Naive B cell (primary cell): Measurements from ENCODE around the gene SLC26A11. TPM values are rescaled to one million over a fixed set of nuclear protein-coding genes. Genes with fewer than 3 reads are reported as not detected.
A peak's percentile ranks its signal among the peaks of the same experiment; 100 is the strongest.
"Not testable (repeated sequence)": the region's sequence is repeated elsewhere in the genome, so short reads cannot be mapped to it uniquely, and the experiment has no call there.

Experiments
- ATAC-seq, 2 donors: fragments of 150-1000 bp; cut with Tn5 transposase; 2 replicates each; pipeline ENCODE4 v1.10.0; 2021; ENCODE audit warnings: low read depth in 2 of 2, mild to moderate bottlenecking in 2 of 2, moderate library complexity in 2 of 2
- DNase-seq: peaks from one replicate; pipeline ENCODE4 v3.0.0; 2022
- H3K27ac Mint-ChIP-seq, 6 donors: one replicate each; pipeline ENCODE4 v1.8.0; 2020 to 2022; ENCODE audit warnings: mild to moderate bottlenecking in 6 of 6, mixed read lengths in 6 of 6, moderate library complexity in 5 of 6, inconsistent platforms in 2 of 6
- H3K27me3 Mint-ChIP-seq, 3 donors: one replicate each; pipeline ENCODE4 v1.8.0; 2021 to 2022; ENCODE audit warnings: mixed read lengths in 3 of 3, mild to moderate bottlenecking in 1 of 3
- H3K36me3 Mint-ChIP-seq, 2 donors: one replicate each; pipeline ENCODE4 v1.8.0; 2020 to 2022; ENCODE audit warnings: mixed read lengths in 2 of 2, inconsistent platforms in 1 of 2, mild to moderate bottlenecking in 1 of 2
- H3K4me1 Mint-ChIP-seq, 3 donors: one replicate each; pipeline ENCODE4 v1.8.0; 2020 to 2022; ENCODE audit warnings: mixed read lengths in 3 of 3, inconsistent platforms in 1 of 3, mild to moderate bottlenecking in 1 of 3, moderate library complexity in 1 of 3
- H3K4me3 Mint-ChIP-seq, 8 donors: one replicate each; pipeline ENCODE4 v1.8.0; 2020 to 2022; ENCODE audit warnings: mild to moderate bottlenecking in 8 of 8, mixed read lengths in 8 of 8, moderate library complexity in 8 of 8, inconsistent platforms in 2 of 8
- H3K9me3 Mint-ChIP-seq, 7 donors: one replicate each; pipeline ENCODE4 v1.8.0; 2020 to 2022; ENCODE audit warnings: mixed read lengths in 7 of 7, mild to moderate bottlenecking in 5 of 7, inconsistent platforms in 2 of 7, moderate library complexity in 1 of 7
- polyA plus RNA-seq, 6 donors: library from polyadenylated mRNA; unstranded; fragments of 300-500 nt; fragmentation: Illumina TruSeq; gene quantifications; one replicate each; pipeline ENCODE4 v1.2.3, GENCODE V29; 2021; ENCODE audit warnings: low read depth in 6 of 6

SLC26A11 gene
- polyA plus RNA-seq, 6 donors from 2014 or later: 1.6 to 9.5 (median 7.4) TPM

DNA sequence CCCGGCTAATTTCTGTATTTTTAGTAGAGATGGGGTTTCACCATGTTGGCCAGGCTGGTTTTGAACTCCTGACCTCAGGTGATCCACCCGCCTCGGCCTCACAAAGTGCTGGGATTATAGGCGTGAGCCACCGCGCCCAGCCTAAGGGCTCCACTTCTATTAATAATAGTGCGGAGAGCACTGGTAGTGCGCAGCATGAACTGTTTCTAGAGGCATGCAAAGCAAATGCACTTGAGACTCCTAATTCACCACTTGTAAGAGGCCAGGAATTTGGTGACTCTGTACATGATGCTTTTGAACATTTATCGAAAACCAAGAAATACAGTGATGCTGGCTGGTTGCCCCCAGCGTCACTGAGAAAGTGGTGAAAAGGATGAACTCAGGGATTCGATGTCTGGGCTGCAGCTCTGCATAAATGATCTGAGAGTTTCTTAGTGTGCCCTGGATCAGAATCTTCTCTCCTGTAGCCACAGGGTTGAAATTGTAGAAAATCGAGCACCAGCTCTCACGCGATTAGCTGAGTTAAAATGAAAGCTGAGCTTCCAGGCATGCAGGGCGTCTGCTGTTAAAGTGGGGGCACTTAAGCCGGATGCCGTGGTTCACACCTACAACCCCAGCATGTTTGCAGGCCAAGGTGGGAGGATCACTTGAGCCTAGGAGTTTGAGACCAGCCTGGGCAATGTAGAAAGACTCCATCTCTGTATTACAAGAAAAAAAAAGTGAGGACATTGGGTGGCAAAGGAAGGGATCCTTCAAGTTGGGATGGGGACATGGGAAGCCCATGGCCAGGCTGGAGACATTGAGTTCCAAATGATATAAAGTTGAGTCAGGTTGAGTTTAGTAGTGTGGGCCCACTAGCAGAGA, 45.2 kb downstream of the SLC26A11 start:
- H3K9me3 Mint-ChIP-seq: no peaks in the 10 kb centered on the region
- ATAC-seq: no peak
- no peak for DNase-seq
- H3K36me3 Mint-ChIP-seq: no peaks in the 10 kb centered on the region
- peak overlapping the region in 4 of 6 donors; percentile 26 to 94 (median 85) for H3K27ac Mint-ChIP-seq
- no peaks in the 10 kb centered on the region for H3K27me3 Mint-ChIP-seq
- peaks cover 32 to 51% (median 41%) of the 10 kb centered on the region in 3 donors for H3K4me1 Mint-ChIP-seq
- H3K4me3 Mint-ChIP-seq: peak overlapping the region; percentile 97 to 99 (median 98)

DNA sequence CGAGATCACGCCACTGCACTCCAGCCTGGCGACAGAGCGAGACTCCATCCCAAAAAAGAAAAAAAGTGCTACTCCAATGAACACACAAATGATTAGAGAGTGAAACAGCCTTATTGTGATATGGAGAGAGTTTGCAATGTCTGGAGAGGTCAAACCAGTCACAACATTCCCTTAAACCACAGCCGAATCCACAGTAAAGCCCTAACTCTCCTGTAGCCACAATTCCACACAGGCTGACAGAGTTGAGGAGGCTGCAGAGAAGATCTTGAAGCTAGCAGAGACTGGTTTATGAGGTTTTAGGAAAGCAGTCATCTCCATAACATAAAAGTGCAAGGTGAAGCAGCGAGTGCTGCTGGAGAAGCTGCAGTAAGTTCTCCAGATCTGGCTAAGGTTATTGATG, 47.2 kb downstream of the SLC26A11 start:
- DNase-seq (no peak), ATAC-seq (no peak)
- Mint-ChIP-seq H3K36me3 (no peaks in the 10 kb centered on the region), H3K9me3 (no peaks in the 10 kb centered on the region), H3K27me3 (no peaks in the 10 kb centered on the region), H3K27ac (no peak overlapping the region), H3K4me3 (peak overlapping the region in 1 of 8 donors; percentile 7), H3K4me1 (peaks cover 26 to 45% (median 28%) of the 10 kb centered on the region in 3 donors)

DNA sequence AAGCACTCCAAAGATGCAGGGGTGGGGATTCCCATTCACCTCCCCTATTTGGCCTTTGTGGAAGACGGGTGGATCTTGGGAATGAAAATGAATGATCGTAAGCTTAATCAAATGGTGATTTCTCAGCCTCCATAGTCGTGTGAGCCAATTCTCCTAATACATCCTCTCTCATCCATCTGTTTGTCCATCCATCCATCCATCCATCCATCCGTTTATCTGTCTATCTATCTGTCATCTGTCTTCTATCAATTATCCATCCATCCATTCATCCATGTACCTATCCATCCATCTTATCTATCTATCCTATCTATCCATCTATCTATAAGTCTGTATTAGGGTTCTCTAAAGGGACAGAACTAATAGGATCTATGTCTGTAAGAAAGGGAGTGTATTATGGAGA, 48.2 kb downstream of the SLC26A11 start:
- Mint-ChIP-seq H3K36me3 (no peaks in the 10 kb centered on the region), H3K27ac (no peak overlapping the region), H3K27me3 (no peaks in the 10 kb centered on the region), H3K4me3 (no peak overlapping the region), H3K9me3 (no peaks in the 10 kb centered on the region), H3K4me1 (peaks cover 24 to 41% (median 25%) of the 10 kb centered on the region in 3 donors)
- no peak for ATAC-seq
- DNase-seq: no peak

DNA sequence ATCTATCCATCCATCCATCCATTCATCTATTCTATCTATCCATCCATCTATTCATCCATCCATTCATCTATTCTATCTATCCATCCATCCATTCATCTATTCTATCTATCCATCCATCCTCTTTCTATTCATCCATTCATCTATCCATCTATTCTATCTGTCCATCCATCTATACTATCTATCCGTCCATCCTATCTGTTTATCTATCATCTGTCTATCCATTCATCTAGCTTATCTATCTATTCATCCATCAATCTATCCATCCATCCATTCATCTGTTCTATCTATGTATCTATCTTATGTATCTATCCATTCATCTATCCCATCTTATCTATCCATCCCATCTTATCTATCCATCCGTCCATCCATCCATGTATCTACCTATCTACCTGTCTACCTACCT, 49.2 kb downstream of the SLC26A11 start:
- ATAC-seq: no peak
- Mint-ChIP-seq H3K36me3 (no peaks in the 10 kb centered on the region), H3K4me3 (no peak overlapping the region), H3K9me3 (no peaks in the 10 kb centered on the region), H3K27me3 (no peaks in the 10 kb centered on the region), H3K4me1 (peaks cover 20 to 39% (median 24%) of the 10 kb centered on the region in 3 donors), H3K27ac (no peak overlapping the region)
- DNase-seq: no peak

DNA sequence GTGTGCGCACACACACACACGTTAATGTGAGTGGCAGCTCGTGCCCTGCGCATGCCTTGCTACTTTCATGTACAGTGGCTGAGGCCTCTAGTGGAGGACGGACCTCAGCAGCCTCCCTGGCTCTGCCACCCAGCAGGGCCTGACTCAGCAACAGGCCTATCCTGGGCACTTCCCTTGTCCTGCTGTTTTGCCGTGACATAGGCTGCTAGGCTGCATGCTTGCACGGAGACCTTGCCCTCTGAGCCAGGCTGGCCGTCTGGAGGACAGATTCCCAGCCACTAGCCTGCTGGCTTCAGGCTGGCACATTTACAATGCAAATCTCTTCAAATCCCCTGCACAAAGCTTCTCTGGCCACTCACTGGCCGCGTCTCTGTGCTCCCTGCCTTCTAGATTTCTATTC, 49.9 kb downstream of the SLC26A11 start:
- H3K36me3 Mint-ChIP-seq: no peaks in the 10 kb centered on the region
- peaks cover 13 to 35% (median 21%) of the 10 kb centered on the region in 3 donors for H3K4me1 Mint-ChIP-seq
- no peaks in the 10 kb centered on the region for H3K27me3 Mint-ChIP-seq
- no peak overlapping the region for H3K4me3 Mint-ChIP-seq
- no peaks in the 10 kb centered on the region for H3K9me3 Mint-ChIP-seq
- DNase-seq (no peak), ATAC-seq (no peak)
- peak overlapping the region in 1 of 6 donors; percentile 39 for H3K27ac Mint-ChIP-seq

DNA sequence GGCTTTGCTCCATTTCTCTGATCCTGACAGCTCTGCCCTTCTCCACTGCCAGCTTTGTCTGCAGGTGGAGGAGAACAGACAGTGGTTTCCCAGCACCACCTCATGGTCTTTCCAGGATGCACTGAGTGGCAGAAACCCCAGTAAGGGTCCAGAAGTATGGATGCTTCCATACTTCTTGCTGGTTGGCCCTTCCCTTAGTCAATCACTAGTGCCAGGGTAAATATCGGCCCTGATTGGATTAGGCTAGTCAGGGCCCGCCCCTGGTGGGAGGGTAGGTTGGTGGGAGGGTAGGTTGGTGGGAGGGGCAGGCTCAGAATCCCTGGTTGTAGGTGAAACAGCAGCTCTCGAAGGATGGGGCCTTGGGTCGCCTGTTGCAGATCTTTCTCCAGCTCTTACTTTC, 50.6 kb downstream of the SLC26A11 start:
- Mint-ChIP-seq H3K9me3 (no peaks in the 10 kb centered on the region), H3K4me1 (peaks cover 8 to 31% (median 18%) of the 10 kb centered on the region in 3 donors), H3K27me3 (no peaks in the 10 kb centered on the region), H3K36me3 (no peaks in the 10 kb centered on the region), H3K4me3 (no peak overlapping the region), H3K27ac (peak overlapping the region in 2 of 6 donors; percentile 1 to 56)
- no peak for DNase-seq
- peak; percentile 51 to 53 for ATAC-seq

DNA sequence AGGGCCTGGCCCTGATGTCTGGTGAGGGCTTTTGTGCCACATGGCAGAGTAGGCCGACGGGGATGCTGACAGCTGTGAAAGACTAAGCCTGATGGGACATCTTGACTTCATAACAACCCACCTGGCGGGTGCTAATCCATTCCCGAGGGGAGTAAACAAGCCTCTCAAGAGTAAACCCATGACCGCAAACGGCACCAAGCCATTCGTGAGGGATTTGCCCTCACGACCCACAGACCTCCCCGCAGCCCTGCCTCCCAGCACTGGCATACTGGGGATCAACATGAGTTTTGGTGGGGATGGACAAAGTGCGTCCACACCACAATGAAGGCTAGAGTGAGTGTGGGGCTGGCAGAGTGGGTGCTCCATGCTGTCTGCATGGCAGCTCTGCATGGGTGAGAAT, 52.1 kb downstream of the SLC26A11 start:
- Mint-ChIP-seq H3K27ac (peak overlapping the region in 1 of 6 donors; percentile 24), H3K4me1 (peaks cover 5 to 25% (median 17%) of the 10 kb centered on the region in 3 donors), H3K4me3 (no peak overlapping the region)

DNA sequence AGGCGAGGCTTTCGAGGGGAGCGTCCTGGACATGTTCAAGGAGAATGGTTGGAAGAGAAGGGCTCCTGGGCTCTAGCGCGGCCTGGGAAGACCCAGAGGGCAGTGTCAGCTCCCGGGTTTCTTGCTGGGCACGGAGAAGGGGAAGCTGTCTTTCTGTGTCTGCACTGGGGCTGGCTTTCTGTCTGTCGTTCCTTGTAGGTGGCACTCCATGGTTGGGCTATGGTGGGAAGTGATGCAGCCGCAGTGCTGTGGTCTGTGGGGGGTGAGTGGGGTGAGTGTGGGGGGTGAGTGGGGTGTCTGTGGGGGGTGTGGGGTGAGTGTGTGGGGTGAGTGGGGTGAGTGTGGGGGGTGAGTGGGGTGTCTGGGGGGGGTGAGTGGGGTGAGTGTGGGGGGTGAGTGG, 54.1 kb downstream of the SLC26A11 start:
- DNase-seq (no peak), ATAC-seq (no peak)
- Mint-ChIP-seq H3K4me3 (peak overlapping the region in 1 of 8 donors; percentile 20), H3K4me1 (peaks cover 5 to 22% (median 17%) of the 10 kb centered on the region in 3 donors), H3K9me3 (no peaks in the 10 kb centered on the region), H3K27ac (peak overlapping the region in 5 of 6 donors; percentile 52 to 91 (median 71)), H3K36me3 (no peaks in the 10 kb centered on the region), H3K27me3 (no peaks in the 10 kb centered on the region)

More for the DNA sequence above, 52.1 kb downstream of the SLC26A11 start:
- Mint-ChIP-seq H3K9me3 (no peaks in the 10 kb centered on the region), H3K27me3 (no peaks in the 10 kb centered on the region), H3K36me3 (no peaks in the 10 kb centered on the region)
- ATAC-seq (no peak), DNase-seq (no peak)

DNA sequence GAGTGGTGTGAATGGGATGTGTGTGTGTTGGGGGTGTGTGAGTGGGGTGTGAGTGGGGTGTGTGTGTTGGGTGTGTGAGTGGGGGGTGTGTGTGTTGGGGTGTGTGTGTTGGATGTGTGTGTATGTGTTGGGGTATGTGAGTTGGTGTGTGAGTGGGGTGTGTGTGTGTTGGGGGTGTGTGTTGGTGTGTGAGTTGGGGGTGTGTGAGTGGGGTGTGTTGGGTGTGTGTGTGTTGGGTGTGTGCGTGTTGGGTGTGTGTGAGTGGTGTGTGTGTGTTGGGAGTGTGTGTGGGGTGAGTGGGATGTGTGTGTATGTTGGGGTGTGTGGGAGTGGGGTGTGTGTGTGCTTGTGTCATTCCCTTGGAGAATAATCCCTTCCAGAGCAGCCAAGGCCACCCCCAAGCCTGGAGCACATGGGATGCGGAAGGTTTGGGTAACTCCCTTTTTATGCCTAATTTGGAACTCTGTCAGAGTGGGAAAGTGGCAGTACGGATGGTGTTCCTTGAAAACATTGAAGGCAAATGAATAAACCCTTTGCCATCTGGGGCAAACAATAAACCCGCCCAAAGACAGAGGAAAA, 54.7 kb downstream of the SLC26A11 start:
- H3K27ac Mint-ChIP-seq: no peak overlapping the region
- H3K27me3 Mint-ChIP-seq: no peaks in the 10 kb centered on the region
- ATAC-seq (no peak), DNase-seq (no peak)
- H3K4me1 Mint-ChIP-seq: peaks cover 5 to 23% (median 20%) of the 10 kb centered on the region in 3 donors
- H3K36me3 Mint-ChIP-seq: no peaks in the 10 kb centered on the region
- H3K4me3 Mint-ChIP-seq: no peak overlapping the region
- H3K9me3 Mint-ChIP-seq: no peaks in the 10 kb centered on the region

DNA sequence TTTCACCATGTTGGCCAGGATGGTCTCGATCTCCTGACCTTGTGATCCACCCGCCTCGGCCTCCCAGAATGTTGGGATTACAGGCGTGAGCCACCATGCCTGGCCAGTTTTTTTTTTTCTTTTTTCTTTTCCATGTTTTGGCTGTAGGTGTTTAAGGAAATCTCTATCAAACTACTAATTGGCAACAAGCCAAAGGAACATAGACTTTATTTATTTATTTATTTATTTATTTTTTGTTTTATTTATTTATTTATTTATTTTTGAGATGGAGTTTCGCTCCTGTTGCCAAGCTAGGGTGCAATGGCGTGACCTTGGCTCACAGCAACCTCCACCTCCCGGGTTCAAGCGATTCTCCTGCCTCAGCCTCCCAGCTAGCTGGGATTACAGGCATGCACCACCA, 55.6 kb downstream of the SLC26A11 start:
- H3K36me3 Mint-ChIP-seq, DNase-seq, ATAC-seq, H3K27ac Mint-ChIP-seq, H3K27me3 Mint-ChIP-seq, H3K9me3 Mint-ChIP-seq, H3K4me3 Mint-ChIP-seq: not testable (repeated sequence)
- peaks cover 5 to 23% (median 21%) of the 10 kb centered on the region in 3 donors for H3K4me1 Mint-ChIP-seq

DNA sequence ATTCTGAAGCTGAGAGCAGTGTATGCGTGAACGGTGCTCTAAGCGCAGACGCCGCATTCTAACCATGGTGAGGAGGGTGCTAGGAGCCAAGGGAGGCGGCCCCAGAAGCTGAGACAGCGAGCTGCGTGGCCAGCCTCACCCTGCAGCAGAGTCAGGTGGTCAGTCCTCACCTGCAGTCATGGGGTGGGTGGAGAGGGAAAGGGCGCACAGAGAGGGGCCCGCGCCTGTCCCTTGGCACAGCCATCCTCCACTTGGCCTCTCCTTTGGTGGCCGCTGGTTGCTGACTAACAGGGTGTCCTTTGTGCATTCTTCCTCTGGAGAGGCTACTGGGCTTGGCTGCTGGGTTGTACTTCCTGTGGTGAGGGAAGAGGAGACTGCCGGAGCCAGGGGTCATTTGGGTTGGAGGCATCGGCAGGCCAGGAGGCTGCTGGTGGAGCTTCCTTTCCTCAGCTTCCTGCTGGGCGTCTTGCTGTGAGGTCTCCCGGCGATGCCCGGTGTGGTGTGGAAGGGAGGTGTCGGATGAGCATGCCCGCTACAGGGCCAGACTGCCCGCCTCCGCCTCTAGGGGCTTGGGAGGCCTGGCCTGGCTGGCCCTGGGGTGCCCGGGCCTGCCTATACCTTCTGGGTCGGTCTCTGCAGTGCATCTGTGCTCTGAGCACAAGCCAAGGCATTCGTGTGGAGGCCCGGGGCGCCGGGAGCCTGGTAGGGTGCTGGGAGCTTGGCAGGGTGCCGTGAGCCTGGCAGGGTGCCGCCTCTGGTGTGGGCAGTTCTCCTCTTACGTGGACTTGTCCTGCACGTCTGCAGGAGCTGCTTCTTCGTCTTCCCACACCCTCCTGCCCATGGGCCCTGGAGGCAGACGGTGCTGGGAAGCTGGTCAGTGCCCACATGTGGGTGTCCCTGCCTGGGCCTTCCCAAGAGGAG, 57.8 kb downstream of the SLC26A11 start:
- ATAC-seq (no peak), DNase-seq (no peak)
- Mint-ChIP-seq H3K27me3 (no peaks in the 10 kb centered on the region), H3K4me1 (peaks cover 13 to 25% (median 20%) of the 10 kb centered on the region in 3 donors), H3K36me3 (peaks cover 0 to 10% of the 10 kb centered on the region in 2 donors), H3K9me3 (no peaks in the 10 kb centered on the region), H3K4me3 (peak overlapping the region in 2 of 8 donors; percentile 16 to 18), H3K27ac (no peak overlapping the region)

DNA sequence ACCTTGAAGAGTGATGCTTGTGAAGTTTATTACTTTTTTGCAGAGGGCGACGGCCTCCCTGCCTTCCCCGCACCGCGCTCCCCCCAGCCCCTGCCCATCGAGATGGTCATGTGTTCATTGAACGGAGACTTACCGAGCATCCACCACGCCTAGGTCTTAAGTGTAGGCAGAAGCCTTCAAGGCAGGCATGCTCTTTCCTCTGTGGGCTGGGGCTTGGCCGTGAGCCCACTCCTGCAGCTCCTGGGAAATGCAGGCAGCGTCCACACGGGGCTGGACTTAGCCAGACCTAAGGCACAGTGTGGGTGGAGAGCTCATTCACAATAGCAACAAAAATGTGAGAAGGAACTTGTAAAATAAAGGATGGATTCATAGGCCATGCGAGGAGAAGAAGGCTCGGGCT, 59.7 kb downstream of the SLC26A11 start:
- peak overlapping the region in 2 of 6 donors; percentile 53 to 56 for H3K27ac Mint-ChIP-seq
- no peaks in the 10 kb centered on the region for H3K27me3 Mint-ChIP-seq
- H3K9me3 Mint-ChIP-seq: no peaks in the 10 kb centered on the region
- DNase-seq (no peak), ATAC-seq (no peak)
- H3K4me1 Mint-ChIP-seq: peaks cover 15 to 20% (median 20%) of the 10 kb centered on the region in 3 donors
- H3K4me3 Mint-ChIP-seq: no peak overlapping the region
- peaks cover 0 to 10% of the 10 kb centered on the region in 2 donors for H3K36me3 Mint-ChIP-seq

DNA sequence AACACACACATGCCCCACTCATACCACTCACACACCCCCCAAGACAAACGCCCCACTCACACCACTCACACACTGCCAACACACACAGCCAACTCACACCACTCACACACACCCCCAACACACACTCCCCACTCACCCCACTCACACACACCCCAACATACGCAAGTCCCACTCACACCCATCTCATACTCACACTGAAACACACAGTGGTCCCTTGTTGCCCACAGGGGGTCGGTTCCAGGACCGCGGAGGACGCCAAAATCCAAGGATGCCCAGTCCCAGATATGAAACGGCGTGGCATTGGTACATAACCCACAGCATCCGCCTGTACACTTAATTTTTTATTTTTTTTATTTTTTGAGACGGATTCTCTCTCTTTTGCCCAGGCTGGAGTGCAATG, 61.3 kb downstream of the SLC26A11 start:
- Mint-ChIP-seq H3K4me1 (peaks cover 15 to 22% (median 19%) of the 10 kb centered on the region in 3 donors), H3K27ac (no peak overlapping the region), H3K36me3 (peaks cover 0 to 10% of the 10 kb centered on the region in 2 donors), H3K27me3 (no peaks in the 10 kb centered on the region), H3K9me3 (no peaks in the 10 kb centered on the region), H3K4me3 (no peak overlapping the region)
- DNase-seq: no peak
- ATAC-seq: no peak
